ENCODE results near the gene DMBT1.

DNA sequence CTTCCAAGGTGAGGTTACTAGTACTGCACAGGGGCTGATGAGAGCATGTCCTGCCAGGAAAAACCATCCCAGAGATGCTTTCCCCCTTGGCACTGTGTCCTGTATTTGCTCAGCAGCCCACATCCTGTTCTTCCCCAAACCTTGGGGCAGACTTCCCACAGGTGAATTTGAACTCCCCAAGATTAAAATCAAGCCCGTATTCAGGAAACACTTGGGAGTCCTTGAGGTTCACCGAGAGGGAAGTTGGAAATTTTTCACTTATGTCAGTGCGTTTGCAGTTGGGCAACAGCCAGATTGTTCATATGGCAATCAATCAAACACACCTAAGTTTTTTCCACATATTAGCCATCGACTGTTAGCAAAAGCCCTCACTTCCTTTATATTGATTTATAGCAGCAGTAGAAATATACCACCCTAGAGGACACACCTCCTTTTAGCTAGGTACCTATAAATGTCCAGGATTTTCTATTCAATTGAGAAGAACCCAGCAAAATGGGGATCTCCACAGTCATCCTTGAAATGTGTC lies at the start of gene DMBT1:
- TF ChIP-seq, protein P1, sequence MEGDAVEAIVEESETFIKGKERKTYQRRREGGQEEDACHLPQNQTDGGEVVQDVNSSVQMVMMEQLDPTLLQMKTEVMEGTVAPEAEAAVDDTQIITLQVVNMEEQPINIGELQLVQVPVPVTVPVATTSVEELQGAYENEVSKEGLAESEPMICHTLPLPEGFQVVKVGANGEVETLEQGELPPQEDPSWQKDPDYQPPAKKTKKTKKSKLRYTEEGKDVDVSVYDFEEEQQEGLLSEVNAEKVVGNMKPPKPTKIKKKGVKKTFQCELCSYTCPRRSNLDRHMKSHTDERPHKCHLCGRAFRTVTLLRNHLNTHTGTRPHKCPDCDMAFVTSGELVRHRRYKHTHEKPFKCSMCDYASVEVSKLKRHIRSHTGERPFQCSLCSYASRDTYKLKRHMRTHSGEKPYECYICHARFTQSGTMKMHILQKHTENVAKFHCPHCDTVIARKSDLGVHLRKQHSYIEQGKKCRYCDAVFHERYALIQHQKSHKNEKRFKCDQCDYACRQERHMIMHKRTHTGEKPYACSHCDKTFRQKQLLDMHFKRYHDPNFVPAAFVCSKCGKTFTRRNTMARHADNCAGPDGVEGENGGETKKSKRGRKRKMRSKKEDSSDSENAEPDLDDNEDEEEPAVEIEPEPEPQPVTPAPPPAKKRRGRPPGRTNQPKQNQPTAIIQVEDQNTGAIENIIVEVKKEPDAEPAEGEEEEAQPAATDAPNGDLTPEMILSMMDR (IDR thresholded peaks at IDR 0.05): no peak
- no peak for TF ChIP-seq POLR2A (IDR thresholded peaks at IDR 0.05)
